CD8-positive, alpha-beta memory T cell (primary cell): ENCODE measurements around the gene PPP1R2. TPM values are rescaled to one million over a fixed set of nuclear protein-coding genes. Genes with fewer than 3 reads are reported as not detected.
A peak's percentile ranks its signal among the peaks of the same experiment; 100 is the strongest.

ENCODE experiments used
- CTCF ChIA-PET: fragments of 350-600 bp; sonication (Branson Sonifier 250); formaldehyde crosslinking; loops from one replicate; lab custom pipeline; 2021; ENCODE audit warnings: antibody characterized with exemption; lab: Charles Lee
- POLR2A ChIA-PET: fragments of 350-600 bp; sonication (Branson Sonifier 250); formaldehyde crosslinking; loops from one replicate; lab custom pipeline; 2021; ENCODE audit warnings: antibody characterized with exemption; lab: Charles Lee
- DNase-seq, 5 donors: peaks; one replicate each; pipeline versions ENCODE4 v3.0.0 to v3.0.0-alpha.2; 2020 to 2022; ENCODE audit warnings: mixed read lengths in 1 of 5
- H3K27ac ChIP-seq: one replicate; pipeline ENCODE4 v1.7.0; 2013; ENCODE audit warnings: low read depth, mild to moderate bottlenecking, low read length, moderate library complexity
- H3K27me3 ChIP-seq: 2 replicates; pipeline ENCODE4 v1.7.0; 2013; ENCODE audit warnings: low read length, mild to moderate bottlenecking; ENCODE audit not compliant: insufficient read depth, poor library complexity, severe bottlenecking
- H3K36me3 ChIP-seq: 2 replicates; pipeline ENCODE4 v1.7.0; 2013; ENCODE audit warnings: mild to moderate bottlenecking, low read length, moderate library complexity; ENCODE audit not compliant: insufficient read depth
- H3K4me1 ChIP-seq: 2 replicates; pipeline ENCODE4 v1.7.0; 2013; ENCODE audit warnings: mild to moderate bottlenecking, low read length, moderate library complexity; ENCODE audit not compliant: insufficient read depth
- H3K4me3 ChIP-seq: 2 replicates; pipeline ENCODE4 v1.7.0; 2013; ENCODE audit warnings: mild to moderate bottlenecking, low read length
- H3K9me3 ChIP-seq: 2 replicates; pipeline ENCODE4 v1.7.0; 2013; ENCODE audit warnings: mild to moderate bottlenecking, low read length
- H3K27ac Mint-ChIP-seq, 8 donors: one replicate each; pipeline ENCODE4 v1.8.0; 2020 to 2021; ENCODE audit warnings: mixed read lengths in 8 of 8, mild to moderate bottlenecking in 6 of 8, inconsistent platforms in 3 of 8, moderate library complexity in 3 of 8
- H3K27me3 Mint-ChIP-seq, 2 donors: one replicate each; pipeline ENCODE4 v1.8.0; 2020 to 2021; ENCODE audit warnings: mixed read lengths in 2 of 2, mild to moderate bottlenecking in 1 of 2, moderate library complexity in 1 of 2
- H3K36me3 Mint-ChIP-seq, 3 donors: one replicate each; pipeline ENCODE4 v1.8.0; 2020 to 2021; ENCODE audit warnings: mixed read lengths in 3 of 3, inconsistent platforms in 1 of 3, mild to moderate bottlenecking in 1 of 3
- H3K4me1 Mint-ChIP-seq, 3 donors: one replicate each; pipeline ENCODE4 v1.8.0; 2020 to 2021; ENCODE audit warnings: mixed read lengths in 3 of 3, inconsistent platforms in 1 of 3, mild to moderate bottlenecking in 1 of 3
- H3K4me3 Mint-ChIP-seq, 7 donors: one replicate each; pipeline ENCODE4 v1.8.0; 2020 to 2021; ENCODE audit warnings: mixed read lengths in 7 of 7, mild to moderate bottlenecking in 6 of 7, moderate library complexity in 4 of 7, inconsistent platforms in 2 of 7
- H3K9me3 Mint-ChIP-seq, 5 donors: one replicate each; pipeline ENCODE4 v1.8.0; 2020 to 2022; ENCODE audit warnings: mixed read lengths in 5 of 5, mild to moderate bottlenecking in 3 of 5, moderate library complexity in 2 of 5, inconsistent platforms in 1 of 5
- polyA plus RNA-seq: library from polyadenylated mRNA; unstranded; fragments of 300-500 nt; fragmentation: Illumina TruSeq; gene quantifications from one replicate; pipeline ENCODE4 v1.2.3, GENCODE V29; 2021
- total RNA-seq, 2 experiments: library from RNA; stranded (reverse); gene quantifications; one replicate each; pipeline ENCODE4 v1.2.3, GENCODE V29; 2021

The PPP1R2 gene
- total and polyA plus RNA-seq, 3 experiments from 2014 or later, result 106 to 209 (median 109) TPM

DNA sequence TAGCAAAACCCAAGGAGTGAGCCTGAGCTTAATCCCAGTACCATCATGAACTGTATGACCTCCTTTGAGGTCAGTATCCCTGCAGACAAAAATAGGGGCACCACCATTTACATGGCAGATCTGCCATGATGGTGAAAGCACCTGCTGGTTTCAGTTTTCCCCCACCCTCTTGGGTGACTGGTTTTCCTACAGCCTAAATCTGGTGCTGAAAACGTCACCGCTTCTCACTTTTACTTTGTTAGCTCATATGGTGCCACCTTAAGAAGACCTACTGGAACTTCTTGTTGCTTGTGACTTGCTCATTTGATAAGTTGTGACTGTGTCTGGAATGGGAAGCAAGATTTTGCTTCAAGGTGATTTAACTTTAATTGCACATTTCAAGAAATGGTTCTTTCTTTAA is 5.1 kb downstream of the PPP1R2 start:
- Mint-ChIP-seq H3K27ac (peak overlapping the region in 7 of 8 donors; percentile 2 to 77 (median 58)), H3K9me3 (no peaks in the 10 kb centered on the region), H3K36me3 (peaks cover 0 to 67% (median 9%) of the 10 kb centered on the region in 3 donors), H3K4me1 (peaks cover 80 to 86% (median 85%) of the 10 kb centered on the region in 3 donors), H3K4me3 (peak overlapping the region; percentile 44 to 97 (median 85)), H3K27me3 (no peaks in the 10 kb centered on the region)
- Histone ChIP-seq H3K27ac (no peak overlapping the region), H3K4me3 (peak overlapping the region; percentile 17), H3K27me3 (no peaks in the 10 kb centered on the region), H3K9me3 (no peaks in the 10 kb centered on the region), H3K36me3 (no peaks in the 10 kb centered on the region), H3K4me1 (peaks cover 71% of the 10 kb centered on the region)
- ChIA-PET CTCF (interaction anchor here (0.8 to 1.1 kb wide), 4 partner anchors 13 to 268 kb away, joined by 3 to 5 read pairs (median 4); partner anchors contain the start of gene XXYLT1), POLR2A (interaction anchor here (0.6 to 0.8 kb wide), 3 partner anchors 12 to 356 kb away, joined by 3 to 8 read pairs (median 3); no protein-coding TSS in a partner anchor)
- peak in 3 of 5 donors; percentile 28 to 64 (median 43) for DNase-seq

- no peak for DNase-seq
- CTCF ChIA-PET, result interaction anchor here (1.1 to 1.7 kb wide), 2 partner anchors 9 to 264 kb away, joined by 3 read pairs; partner anchors contain the start of gene XXYLT1
- no peaks in the 10 kb centered on the region for H3K9me3 ChIP-seq
- Mint-ChIP-seq H3K36me3 (peaks cover 0 to 62% (median 13%) of the 10 kb centered on the region in 3 donors), H3K27me3 (no peaks in the 10 kb centered on the region), H3K27ac (peak overlapping the region in 7 of 8 donors; percentile 9 to 72 (median 45)), H3K4me1 (peaks cover 85 to 98% (median 93%) of the 10 kb centered on the region in 3 donors), H3K9me3 (no peaks in the 10 kb centered on the region), H3K4me3 (peak overlapping the region; percentile 11 to 72 (median 33))
- no peaks in the 10 kb centered on the region for H3K36me3 ChIP-seq
- H3K4me3 ChIP-seq, result no peak overlapping the region
- H3K4me1 ChIP-seq, result peaks cover 90% of the 10 kb centered on the region
- POLR2A ChIA-PET, result no interaction called here
- no peaks in the 10 kb centered on the region for H3K27me3 ChIP-seq
- H3K27ac ChIP-seq, result no peak overlapping the region
Observed at GRCh38 chr3:195535293-195535692, 7.8 kb downstream of the PPP1R2 start.

- no peak for DNase-seq
- H3K9me3 ChIP-seq, result no peaks in the 10 kb centered on the region
- CTCF ChIA-PET, result interaction anchor here (1.5 to 2.5 kb wide), 2 partner anchors 9 to 262 kb away, joined by 3 to 13 read pairs; partner anchors contain the start of gene XXYLT1
- no peaks in the 10 kb centered on the region for H3K36me3 ChIP-seq
- H3K4me3 Mint-ChIP-seq, result peak overlapping the region in 4 of 7 donors; percentile 13 to 70 (median 43)
- no peak overlapping the region for H3K27ac ChIP-seq
- H3K4me1 Mint-ChIP-seq, result peaks cover 75 to 94% (median 88%) of the 10 kb centered on the region in 3 donors
- H3K4me3 ChIP-seq, result no peak overlapping the region
- no peaks in the 10 kb centered on the region for H3K27me3 ChIP-seq
- POLR2A ChIA-PET, result interaction anchor here (2.4 kb wide), 1 partner anchor 10 kb away, joined by 15 read pairs; the partner anchor contains the start of gene PPP1R2
- no peaks in the 10 kb centered on the region for H3K27me3 Mint-ChIP-seq
- peaks cover 0 to 66% (median 14%) of the 10 kb centered on the region in 3 donors for H3K36me3 Mint-ChIP-seq
- peaks cover 79% of the 10 kb centered on the region for H3K4me1 ChIP-seq
- H3K27ac Mint-ChIP-seq, result peak overlapping the region in 5 of 8 donors; percentile 0 to 76 (median 47)
- no peaks in the 10 kb centered on the region for H3K9me3 Mint-ChIP-seq
Observed at GRCh38 chr3:195532834-195533233, 10.3 kb downstream of the PPP1R2 start.

DNA sequence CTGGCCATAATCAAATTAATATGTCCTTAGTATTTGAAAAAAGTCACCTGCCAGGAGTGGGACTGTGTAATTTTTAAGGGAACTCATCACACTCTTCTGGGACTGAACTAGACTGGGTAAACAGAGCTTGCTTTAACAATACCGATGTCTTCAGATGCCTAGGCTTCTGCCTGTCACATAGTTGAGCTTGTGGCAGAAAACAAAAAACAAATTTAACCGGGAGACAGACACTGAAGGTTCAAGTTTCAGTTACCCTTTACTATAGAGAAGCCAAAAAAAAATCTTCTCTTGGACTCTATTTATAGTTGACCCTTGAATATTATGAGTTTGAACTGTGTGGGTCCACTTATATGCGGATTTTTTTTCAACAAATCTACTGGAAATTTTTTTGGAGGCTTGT is 10.8 kb downstream of the PPP1R2 start:
- H3K9me3 ChIP-seq, result no peaks in the 10 kb centered on the region
- Mint-ChIP-seq H3K4me1 (peaks cover 72 to 92% (median 88%) of the 10 kb centered on the region in 3 donors), H3K27me3 (no peaks in the 10 kb centered on the region), H3K4me3 (peak overlapping the region in 5 of 7 donors; percentile 6 to 70 (median 29)), H3K27ac (peak overlapping the region in 5 of 8 donors; percentile 6 to 87 (median 39)), H3K9me3 (no peaks in the 10 kb centered on the region), H3K36me3 (peaks cover 0 to 68% (median 14%) of the 10 kb centered on the region in 3 donors)
- peaks cover 74% of the 10 kb centered on the region for H3K4me1 ChIP-seq
- H3K27me3 ChIP-seq, result no peaks in the 10 kb centered on the region
- H3K36me3 ChIP-seq, result no peaks in the 10 kb centered on the region
- H3K4me3 ChIP-seq, result no peak overlapping the region
- POLR2A ChIA-PET, result interaction anchor here (0.5 to 2.4 kb wide), 2 partner anchors 10 to 96 kb away, joined by 4 to 15 read pairs; partner anchors contain the start of gene PPP1R2
- no peak overlapping the region for H3K27ac ChIP-seq
- CTCF ChIA-PET, result interaction anchor here (2.5 kb wide), 1 partner anchor 262 kb away, joined by 13 read pairs; the partner anchor contains the start of gene XXYLT1
- DNase-seq, result no peak

DNA sequence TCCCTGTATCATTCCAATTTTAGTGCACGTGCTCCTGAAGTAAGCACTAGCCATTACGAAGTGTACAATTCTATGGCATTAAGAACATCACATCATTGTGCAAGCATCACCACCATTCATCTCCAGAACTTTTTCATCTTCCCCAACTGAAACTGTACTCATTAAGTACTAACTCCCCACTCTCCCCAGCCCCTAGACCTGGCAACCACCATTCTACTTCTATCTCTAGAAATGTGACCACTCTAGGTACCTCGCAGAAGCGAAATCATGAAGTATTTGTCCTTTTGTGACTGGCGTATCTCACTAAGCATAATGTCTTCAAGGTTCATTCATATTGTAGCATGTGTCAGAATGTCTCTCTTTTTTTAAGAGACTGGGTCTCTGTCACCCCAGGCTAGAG is 11.4 kb downstream of the PPP1R2 start:
- ChIA-PET CTCF (interaction anchor here (2.5 kb wide), 1 partner anchor 261 kb away, joined by 13 read pairs; the partner anchor contains the start of gene XXYLT1), POLR2A (interaction anchor here (0.5 to 2.4 kb wide), 2 partner anchors 11 to 96 kb away, joined by 4 to 15 read pairs; partner anchors contain the start of gene PPP1R2)
- H3K4me3 ChIP-seq, result no peak overlapping the region
- H3K9me3 ChIP-seq, result no peaks in the 10 kb centered on the region
- H3K36me3 ChIP-seq, result no peaks in the 10 kb centered on the region
- Mint-ChIP-seq H3K4me1 (peaks cover 68 to 88% (median 83%) of the 10 kb centered on the region in 3 donors), H3K9me3 (no peaks in the 10 kb centered on the region), H3K27me3 (no peaks in the 10 kb centered on the region), H3K4me3 (peak overlapping the region in 5 of 7 donors; percentile 2 to 24 (median 15)), H3K36me3 (peaks cover 0 to 72% (median 14%) of the 10 kb centered on the region in 3 donors), H3K27ac (peak overlapping the region in 4 of 8 donors; percentile 6 to 69 (median 30))
- H3K4me1 ChIP-seq, result peaks cover 71% of the 10 kb centered on the region
- H3K27me3 ChIP-seq, result no peaks in the 10 kb centered on the region
- no peak overlapping the region for H3K27ac ChIP-seq
- no peak for DNase-seq

DNA sequence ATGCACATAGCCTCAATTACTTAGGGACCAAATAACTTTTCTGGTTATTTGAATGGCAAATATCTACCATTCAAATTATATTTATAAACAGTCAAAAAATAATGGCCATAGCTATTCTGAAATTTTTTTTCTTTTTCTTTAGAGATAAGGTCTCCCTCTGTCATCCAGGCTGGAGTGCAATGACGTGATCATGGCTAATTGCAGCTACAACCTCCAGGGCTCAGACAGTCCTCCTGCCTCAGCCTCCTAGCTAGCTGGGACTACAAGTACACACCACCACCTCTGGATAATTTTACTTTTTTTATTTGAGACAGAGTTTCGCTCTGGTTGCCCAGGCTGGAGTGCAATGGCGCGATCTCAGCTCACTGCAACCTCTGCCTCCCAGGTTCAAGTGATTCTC is 16.6 kb downstream of the PPP1R2 start:
- peaks cover 0 to 73% (median 12%) of the 10 kb centered on the region in 3 donors for H3K36me3 Mint-ChIP-seq
- no peak overlapping the region for H3K4me3 ChIP-seq
- peaks cover 16% of the 10 kb centered on the region for H3K36me3 ChIP-seq
- H3K27me3 Mint-ChIP-seq, result no peaks in the 10 kb centered on the region
- no peaks in the 10 kb centered on the region for H3K9me3 Mint-ChIP-seq
- peak overlapping the region in 5 of 8 donors; percentile 13 to 61 (median 47) for H3K27ac Mint-ChIP-seq
- ChIA-PET CTCF (interaction anchor here (0.6 to 6.3 kb wide), 4 partner anchors 9 to 256 kb away, joined by 3 to 69 read pairs (median 4); partner anchors contain the start of genes PPP1R2 and XXYLT1), POLR2A (no interaction called here)
- H3K27me3 ChIP-seq, result no peaks in the 10 kb centered on the region
- H3K4me1 Mint-ChIP-seq, result peaks cover 56 to 84% (median 79%) of the 10 kb centered on the region in 3 donors
- H3K4me3 Mint-ChIP-seq, result no peak overlapping the region
- DNase-seq, result no peak
- no peak overlapping the region for H3K27ac ChIP-seq
- H3K4me1 ChIP-seq, result peaks cover 68% of the 10 kb centered on the region
- H3K9me3 ChIP-seq, result no peaks in the 10 kb centered on the region

- no peak for DNase-seq
- Histone ChIP-seq H3K27me3 (no peaks in the 10 kb centered on the region), H3K4me1 (peaks cover 49% of the 10 kb centered on the region), H3K9me3 (no peaks in the 10 kb centered on the region), H3K36me3 (peaks cover 16% of the 10 kb centered on the region), H3K4me3 (no peak overlapping the region), H3K27ac (no peak overlapping the region)
- H3K4me1 Mint-ChIP-seq, result peaks cover 49 to 68% (median 64%) of the 10 kb centered on the region in 3 donors
- POLR2A ChIA-PET, result no interaction called here
- CTCF ChIA-PET, result interaction anchor here (1.0 to 6.3 kb wide), 4 partner anchors 13 to 326 kb away, joined by 3 to 69 read pairs (median 3); partner anchors contain the start of genes PPP1R2 and XXYLT1
- H3K27me3 Mint-ChIP-seq, result no peaks in the 10 kb centered on the region
- H3K27ac Mint-ChIP-seq, result peak overlapping the region; percentile 57 to 95 (median 84)
- peaks cover 0 to 69% (median 8%) of the 10 kb centered on the region in 3 donors for H3K36me3 Mint-ChIP-seq
- H3K4me3 Mint-ChIP-seq, result peak overlapping the region in 6 of 7 donors; percentile 9 to 61 (median 52)
- no peaks in the 10 kb centered on the region for H3K9me3 Mint-ChIP-seq
Observed at GRCh38 chr3:195524171-195524896, 18.8 kb downstream of the PPP1R2 start.
